ENCODE data around the gene IFIT1B. TPM values are rescaled to one million over a fixed set of nuclear protein-coding genes. Genes with fewer than 3 reads are reported as not detected.

IFIT1B gene
- total and polyA plus RNA-seq, 9 of the 15 experiments (the other 6 are each of a cell fraction or from before 2014, with no cell fraction given) = not detected

DNA sequence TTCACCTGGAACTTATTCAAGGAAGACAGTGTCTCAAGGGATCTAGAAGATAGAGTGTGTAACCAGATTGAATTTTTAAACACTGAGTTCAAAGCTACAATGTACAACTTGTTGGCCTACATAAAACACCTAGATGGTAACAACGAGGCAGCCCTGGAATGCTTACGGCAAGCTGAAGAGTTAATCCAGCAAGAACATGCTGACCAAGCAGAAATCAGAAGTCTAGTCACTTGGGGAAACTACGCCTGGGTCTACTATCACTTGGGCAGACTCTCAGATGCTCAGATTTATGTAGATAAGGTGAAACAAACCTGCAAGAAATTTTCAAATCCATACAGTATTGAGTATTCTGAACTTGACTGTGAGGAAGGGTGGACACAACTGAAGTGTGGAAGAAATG lies 39.1 kb upstream of the IFIT1B start:
- H3K36me3 ChIP-seq (ENCODE audit: control insufficient read depth, insufficient read depth, low read length) = no peaks in the 10 kb centered on the region
- no peaks in the 10 kb centered on the region for H3K27me3 ChIP-seq (ENCODE audit: control insufficient read depth in 2 of 2, insufficient read depth in 2 of 2, low read length in 2 of 2)
- no peaks in the 10 kb centered on the region for H4K20me1 ChIP-seq (replicated peaks; ENCODE audit: control insufficient read depth, insufficient read depth, low read length)
- no peaks in the 10 kb centered on the region for H3K9me1 ChIP-seq (ENCODE audit: control insufficient read depth, insufficient read depth, low read length)
- H2AFZ ChIP-seq (ENCODE audit: low read depth, low read length) = no peak overlapping the region
- ChIA-PET POLR2A (no interaction called here), CTCF (ENCODE audit: low intra/inter-chr PET ratio) (no interaction called here)
- in situ Hi-C loops (cut with MboI) (no loop called here), intact Hi-C loops (cut with micrococcal nuclease) (no loop called here)
- no TSS peak for BruUV-seq (replicated peaks)
- peak; percentile 74 for TF ChIP-seq C11orf30 (IDR thresholded peaks at IDR 0.05; ENCODE audit: low read depth)
- TF ChIP-seq MAFG (tag; conservative IDR thresholded peaks at IDR 0.05) = peak; percentile 74
- TF ChIP-seq ZNF316 (IDR thresholded peaks at IDR 0.05) = peak; percentile 85
- TF ChIP-seq, protein P1, sequence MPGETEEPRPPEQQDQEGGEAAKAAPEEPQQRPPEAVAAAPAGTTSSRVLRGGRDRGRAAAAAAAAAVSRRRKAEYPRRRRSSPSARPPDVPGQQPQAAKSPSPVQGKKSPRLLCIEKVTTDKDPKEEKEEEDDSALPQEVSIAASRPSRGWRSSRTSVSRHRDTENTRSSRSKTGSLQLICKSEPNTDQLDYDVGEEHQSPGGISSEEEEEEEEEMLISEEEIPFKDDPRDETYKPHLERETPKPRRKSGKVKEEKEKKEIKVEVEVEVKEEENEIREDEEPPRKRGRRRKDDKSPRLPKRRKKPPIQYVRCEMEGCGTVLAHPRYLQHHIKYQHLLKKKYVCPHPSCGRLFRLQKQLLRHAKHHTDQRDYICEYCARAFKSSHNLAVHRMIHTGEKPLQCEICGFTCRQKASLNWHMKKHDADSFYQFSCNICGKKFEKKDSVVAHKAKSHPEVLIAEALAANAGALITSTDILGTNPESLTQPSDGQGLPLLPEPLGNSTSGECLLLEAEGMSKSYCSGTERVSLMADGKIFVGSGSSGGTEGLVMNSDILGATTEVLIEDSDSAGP (CRISPR knock-in tag; IDR thresholded peaks at IDR 0.05) = no peak
- TF ChIP-seq ARHGAP35 (IDR thresholded peaks at IDR 0.05; ENCODE audit: partially characterized antibody) = no peak
- TF ChIP-seq MAFK (IDR thresholded peaks at IDR 0.05; ENCODE audit: low read length) = peak; percentile 75
- TF ChIP-seq CREM (IDR thresholded peaks at IDR 0.05; ENCODE audit: low read depth) = no peak
- no peak for TF ChIP-seq HCFC1 (IDR thresholded peaks at IDR 0.05; ENCODE audit: low read depth, low read length)
- TF ChIP-seq MAFF (IDR thresholded peaks at IDR 0.05; ENCODE audit: low read length) = peak; percentile 78
- no peak for TF ChIP-seq TAF15 (IDR thresholded peaks at IDR 0.05; ENCODE audit: low read depth, low read length)
- no peak for TF ChIP-seq PPARD (CRISPR knock-in tag; IDR thresholded peaks at IDR 0.05)
- H3K9ac ChIP-seq (ENCODE audit: insufficient read depth in 1 of 2, low read depth in 2 of 2, low read length in 2 of 2) = no peak overlapping the region
- H3K4me3 ChIP-seq = no peak overlapping the region
- no peaks in the 10 kb centered on the region for H3K9me3 ChIP-seq (replicated peaks; ENCODE audit: control insufficient read depth, insufficient read depth, low read depth, low read length)
- FAIRE-seq = no peak
- 65% methylated on average over 3 of the region's 3 CpGs for WGBS (ENCODE audit: insufficient coverage, low coverage, missing lambda C conversion rate)
- H3K79me2 ChIP-seq (ENCODE audit: control insufficient read depth, insufficient read depth, low read length) = no peaks in the 10 kb centered on the region
- H3K4me2 ChIP-seq (ENCODE audit: insufficient read depth, low read length) = no peak overlapping the region
- no peak for DNase-seq (ENCODE audit: extremely low read depth in 1 of 4, low spot score in 3 of 4)
- ATAC-seq = no peak
- no peak overlapping the region for H3K27ac ChIP-seq (ENCODE audit: extremely low read depth, low read depth, low read length)
- H3K4me1 ChIP-seq (replicated peaks in 1 of 2; ENCODE audit: control insufficient read depth in 2 of 2, insufficient read depth in 2 of 2, low read length in 2 of 2) = peaks cover 0 to 2% of the 10 kb centered on the region in 2 experiments; a peak in 2 of 5 replicates

Data from K562 (cell line).